ENCODE results near the gene RPTOR.

DNA sequence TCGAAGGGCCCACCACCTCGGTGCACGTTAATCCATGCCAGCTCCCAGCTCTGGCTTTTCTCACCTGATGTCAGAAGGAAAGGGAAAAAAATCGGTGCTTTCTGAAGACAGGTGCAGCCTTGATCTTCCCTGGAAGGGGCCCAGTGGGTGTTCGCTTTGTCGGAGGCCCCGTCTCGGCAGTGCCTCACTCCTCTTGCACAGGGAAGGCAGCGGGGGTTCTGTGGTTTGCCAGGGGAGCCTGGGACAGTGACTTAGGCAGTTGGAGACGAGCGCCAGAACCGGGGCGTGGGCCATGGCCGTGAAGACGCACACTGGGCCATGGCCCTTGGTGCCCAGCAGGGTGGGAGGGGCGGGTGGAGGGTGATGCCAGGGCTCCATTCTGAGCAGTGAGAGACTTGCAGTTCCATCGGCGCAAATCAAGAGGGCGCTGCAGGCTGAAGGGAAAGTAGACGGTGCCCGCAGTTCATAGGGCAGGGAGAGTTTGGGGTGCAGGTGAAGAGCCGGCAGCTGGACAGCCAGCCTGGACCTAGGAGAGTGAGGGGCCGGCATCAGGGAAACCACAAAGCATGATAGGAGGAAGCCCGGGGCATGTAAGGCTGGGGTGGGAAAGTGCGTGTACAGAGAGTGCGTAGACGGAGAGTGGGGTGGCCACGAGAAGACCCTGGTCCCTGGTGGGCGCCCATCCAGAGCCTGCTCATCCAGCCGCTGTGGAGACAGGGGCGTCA lies 345.7 kb downstream of the RPTOR start:
- TF ChIP-seq CTCF (IDR thresholded peaks at IDR 0.05 in 2 of 3, conservative IDR thresholded peaks at IDR 0.05 in 1 of 3; ENCODE audit: control insufficient read depth in 2 of 3, extremely low read depth in 1 of 3, insufficient read depth in 1 of 3, low read depth in 3 of 3, low read length in 3 of 3): 0 out of 6 replicates have a peak, but pooled peaks of 1 of the 3 experiments have one; percentile 14
- TF ChIP-seq SMAD1 (IDR thresholded peaks at IDR 0.05; ENCODE audit: low read depth, partially characterized antibody): no peak
- TF ChIP-seq CEBPB (IDR thresholded peaks at IDR 0.05; ENCODE audit: borderline replicate concordance in 1 of 2, low read depth in 2 of 2, low read length in 2 of 2): no peak
- TF ChIP-seq SMC3 (IDR thresholded peaks at IDR 0.05; ENCODE audit: borderline replicate concordance, low read length): no peak
- no peak for TF ChIP-seq EGR1 (IDR thresholded peaks at IDR 0.05; ENCODE audit: borderline replicate concordance in 1 of 2, low read depth in 2 of 2, low read length in 2 of 2)
- no peak for TF ChIP-seq BACH1 (IDR thresholded peaks at IDR 0.05; ENCODE audit: borderline replicate concordance)
- no peak for TF ChIP-seq YY1 (IDR thresholded peaks at IDR 0.05; ENCODE audit: low read depth, low read length)
